GM12892 (cell line): Measurements from ENCODE around the gene SUSD2. TPM values are rescaled to one million over a fixed set of nuclear protein-coding genes. Genes with fewer than 3 reads are reported as not detected.
A peak's percentile ranks its signal among the peaks of the same experiment; 100 is the strongest.
"Not testable (repeated sequence)": the region's sequence is repeated elsewhere in the genome, so short reads cannot be mapped to it uniquely, and the experiment has no call there.

ENCODE experiments used
- DNase-seq: peaks from one replicate; pipeline ENCODE4 v3.0.0; 2011; ENCODE audit not compliant: insufficient read length
- FAIRE-seq: peaks from 2 replicates; lab custom pipeline; 2011; peaks lifted over from hg19 to GRCh38; lab: Jason Lieb, UNC
- POLR2A ChIP-seq: IDR thresholded peaks from 2 replicates; pipeline ENCODE4 v1.6.1; 2011; ENCODE audit warnings: low read depth, low read length, control low read depth
- POLR2AphosphoS5 ChIP-seq: IDR thresholded peaks from 2 replicates; pipeline ENCODE4 v1.6.1; 2011; ENCODE audit warnings: low read depth, low read length, control low read depth
- TAF1 ChIP-seq: IDR thresholded peaks from 2 replicates; pipeline ENCODE4 v1.6.1; 2011; ENCODE audit warnings: low read depth, mild to moderate bottlenecking, control low read depth, low read length, borderline replicate concordance
- polyA plus RNA-seq: library from polyadenylated mRNA; unstranded; fragments of >200 nt; gene quantifications from one replicate; pipeline ENCODE4 v1.2.1, GENCODE V29; 2012; ENCODE audit warnings: missing spikeins, inconsistent platforms; ENCODE audit not compliant: missing spikeins

SUSD2 gene, protein sequence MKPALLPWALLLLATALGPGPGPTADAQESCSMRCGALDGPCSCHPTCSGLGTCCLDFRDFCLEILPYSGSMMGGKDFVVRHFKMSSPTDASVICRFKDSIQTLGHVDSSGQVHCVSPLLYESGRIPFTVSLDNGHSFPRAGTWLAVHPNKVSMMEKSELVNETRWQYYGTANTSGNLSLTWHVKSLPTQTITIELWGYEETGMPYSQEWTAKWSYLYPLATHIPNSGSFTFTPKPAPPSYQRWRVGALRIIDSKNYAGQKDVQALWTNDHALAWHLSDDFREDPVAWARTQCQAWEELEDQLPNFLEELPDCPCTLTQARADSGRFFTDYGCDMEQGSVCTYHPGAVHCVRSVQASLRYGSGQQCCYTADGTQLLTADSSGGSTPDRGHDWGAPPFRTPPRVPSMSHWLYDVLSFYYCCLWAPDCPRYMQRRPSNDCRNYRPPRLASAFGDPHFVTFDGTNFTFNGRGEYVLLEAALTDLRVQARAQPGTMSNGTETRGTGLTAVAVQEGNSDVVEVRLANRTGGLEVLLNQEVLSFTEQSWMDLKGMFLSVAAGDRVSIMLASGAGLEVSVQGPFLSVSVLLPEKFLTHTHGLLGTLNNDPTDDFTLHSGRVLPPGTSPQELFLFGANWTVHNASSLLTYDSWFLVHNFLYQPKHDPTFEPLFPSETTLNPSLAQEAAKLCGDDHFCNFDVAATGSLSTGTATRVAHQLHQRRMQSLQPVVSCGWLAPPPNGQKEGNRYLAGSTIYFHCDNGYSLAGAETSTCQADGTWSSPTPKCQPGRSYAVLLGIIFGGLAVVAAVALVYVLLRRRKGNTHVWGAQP
- polyA plus RNA-seq = not detected

DNA sequence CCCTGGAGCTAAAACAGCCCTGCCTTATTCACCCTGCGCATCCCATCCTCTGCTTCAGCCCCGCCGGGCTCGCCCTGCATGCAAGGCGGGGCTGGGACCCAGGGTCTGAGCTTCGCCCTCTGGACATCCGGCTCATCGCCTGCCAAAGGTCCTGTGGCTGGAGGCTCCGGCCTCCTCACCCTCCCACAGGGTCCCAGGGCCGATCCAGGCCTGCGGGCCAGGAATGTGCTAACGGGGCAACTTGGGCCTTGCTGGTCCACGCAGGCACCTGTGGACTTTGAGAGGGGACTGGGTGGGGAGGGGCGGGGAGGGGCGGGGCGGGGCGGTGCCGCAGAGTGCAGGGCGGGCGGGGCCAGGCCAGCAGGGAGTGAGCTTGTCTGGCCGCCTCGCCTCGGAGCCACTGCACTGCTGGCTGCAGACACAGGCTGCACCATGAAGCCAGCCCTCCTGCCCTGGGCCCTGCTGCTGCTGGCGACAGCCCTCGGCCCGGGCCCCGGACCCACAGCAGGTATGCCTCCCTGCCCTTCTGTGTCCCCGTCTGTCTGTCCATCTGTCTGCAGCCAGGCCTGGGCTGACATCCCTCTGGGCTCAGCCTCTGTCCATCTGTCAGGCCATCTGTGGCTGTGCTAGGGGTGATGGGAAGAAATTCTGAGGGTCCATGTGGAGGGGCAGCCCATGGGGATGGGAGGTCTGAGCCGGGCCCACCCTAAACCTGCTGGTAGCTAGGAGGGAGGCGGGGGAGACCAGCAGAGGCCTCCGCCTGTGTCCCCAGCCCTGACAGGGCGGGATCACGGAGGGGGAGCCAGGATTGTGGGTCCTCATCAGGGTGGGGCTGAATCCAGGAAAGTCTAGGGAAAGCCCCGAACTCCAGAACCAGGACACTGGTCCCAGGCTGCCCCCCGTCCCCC lies at the start of gene SUSD2:
Gene SUSD2, plus strand, starts transcription at position 400 of the 908 bp plus-strand sequence. Its CDS starts 33 bp downstream, at position 433.
- no peak for DNase-seq
- FAIRE-seq = no peak
- TF ChIP-seq POLR2A (no peak), POLR2AphosphoS5 (no peak), TAF1 (no peak)

DNA sequence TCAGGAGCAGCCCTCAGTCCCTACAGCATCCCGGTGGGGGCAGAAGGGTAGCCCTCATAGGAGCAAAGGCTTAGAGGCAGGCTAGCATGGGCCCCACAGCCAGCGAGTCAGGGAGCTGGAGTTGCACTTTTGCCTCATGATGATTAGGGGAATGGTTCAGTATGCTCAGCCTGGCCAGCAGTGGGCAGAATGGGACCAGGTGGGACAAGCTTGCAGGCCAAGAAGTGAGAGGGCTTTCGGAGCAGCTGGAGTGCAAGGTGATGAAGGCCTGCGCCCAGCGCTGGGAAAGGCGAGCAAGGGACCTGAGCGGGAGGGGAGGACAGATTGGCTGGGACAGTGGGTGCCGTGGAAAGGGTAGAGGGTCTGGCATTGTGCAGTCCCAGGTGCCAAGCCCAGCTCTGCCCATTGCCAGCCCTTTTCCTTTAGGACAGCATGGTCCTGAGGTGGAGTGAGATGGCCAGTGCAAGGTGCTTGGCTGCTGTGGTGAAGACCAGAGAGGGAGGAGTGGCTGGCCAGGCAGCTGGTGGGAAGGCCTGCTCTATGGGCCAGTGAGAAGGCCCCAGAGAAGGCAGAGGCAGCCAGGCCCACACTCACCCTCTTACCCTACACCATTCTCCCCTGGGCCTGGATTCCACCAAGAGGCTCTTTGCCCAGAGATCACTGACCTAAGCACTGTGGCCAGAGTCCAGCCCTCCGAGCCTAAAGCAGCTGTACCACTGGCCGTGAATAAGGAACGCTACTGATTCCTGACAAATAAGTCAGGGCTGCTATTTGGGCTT lies 47.9 kb upstream of the SUSD2 start:
- TF ChIP-seq POLR2A = no peak
- no peak for TF ChIP-seq POLR2AphosphoS5
- TF ChIP-seq TAF1 = no peak
- FAIRE-seq (no peak), DNase-seq (no peak)

DNA sequence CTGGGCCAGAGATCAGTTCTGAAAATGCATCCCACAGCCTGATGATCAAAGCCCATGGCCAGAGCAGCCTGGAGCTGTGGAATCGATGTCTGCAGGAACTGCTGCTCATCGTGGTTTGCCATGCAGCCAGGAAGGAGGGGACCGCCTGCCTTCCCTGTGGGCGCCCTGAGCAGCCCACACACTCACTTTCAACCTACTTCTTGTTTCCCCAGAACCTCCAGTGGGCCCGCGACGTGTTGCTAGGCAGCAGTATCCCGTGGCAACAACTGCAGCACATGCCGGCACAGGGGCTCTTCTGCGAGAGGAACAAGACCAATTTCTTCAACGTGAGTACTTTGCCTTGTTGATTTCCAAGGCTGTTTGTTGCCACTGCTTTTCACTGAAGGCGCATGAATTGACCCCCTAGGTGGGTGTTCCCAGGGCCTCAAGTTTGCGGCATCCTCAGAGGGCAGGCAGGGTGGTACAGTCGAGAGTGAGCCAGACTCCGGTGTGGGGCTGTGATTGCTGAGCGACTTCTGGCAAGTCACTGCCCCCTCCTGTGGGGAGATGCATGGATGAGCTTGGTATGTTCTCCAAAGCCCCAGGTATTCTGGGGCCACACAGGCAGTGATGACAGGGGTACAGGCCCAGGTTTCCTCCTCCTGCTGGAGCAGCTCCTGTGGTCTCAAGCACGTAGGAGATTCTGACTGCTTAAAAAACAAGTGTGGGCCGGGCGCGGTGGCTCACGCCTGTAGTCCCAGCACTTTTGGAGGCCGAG lies 47.0 kb upstream of the SUSD2 start:
- TF ChIP-seq POLR2AphosphoS5 (no peak), POLR2A (no peak), TAF1 (no peak)
- FAIRE-seq (no peak), DNase-seq (no peak)

DNA sequence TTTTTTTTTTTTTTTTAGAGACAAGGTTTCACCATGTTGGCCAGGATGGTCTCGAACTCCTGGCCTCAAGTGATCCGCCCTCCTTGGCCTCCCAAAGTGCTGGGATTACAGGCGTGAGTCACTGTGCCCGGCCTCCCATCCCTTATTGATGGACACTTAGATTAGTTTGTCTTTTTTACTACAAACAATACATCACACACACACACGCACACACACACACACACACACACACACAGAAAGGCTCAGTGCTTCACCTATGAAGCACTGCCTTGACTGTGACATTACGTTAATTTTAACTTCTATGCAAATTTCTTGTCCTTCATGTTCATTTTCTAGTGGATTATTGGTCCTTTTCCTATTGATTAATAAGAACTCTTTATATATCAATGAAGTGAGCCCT lies 44.8 kb upstream of the SUSD2 start:
- not testable (repeated sequence) for DNase-seq, FAIRE-seq

DNA sequence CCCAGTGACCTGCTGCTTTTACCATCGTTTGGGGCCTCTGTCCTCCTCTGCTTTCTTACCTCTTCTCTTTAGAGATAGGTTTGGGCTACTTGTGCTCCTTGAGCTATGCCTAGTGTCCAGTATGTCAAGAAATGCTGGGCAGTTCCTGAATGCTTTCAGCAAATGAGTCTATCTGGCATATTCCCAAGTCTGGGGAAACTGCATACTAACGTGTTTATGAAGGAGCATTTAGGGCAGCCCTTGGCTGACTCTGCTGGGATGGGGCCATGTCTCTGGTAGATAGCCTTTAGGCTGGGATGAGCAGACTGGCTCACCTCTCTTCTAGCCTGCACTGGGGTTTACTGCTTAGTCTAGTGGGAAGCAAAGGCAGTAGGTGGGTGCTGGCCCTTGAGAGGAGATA lies 43.7 kb upstream of the SUSD2 start:
- DNase-seq (no peak), FAIRE-seq (no peak)
- TF ChIP-seq POLR2AphosphoS5 (no peak), POLR2A (no peak), TAF1 (no peak)

DNA sequence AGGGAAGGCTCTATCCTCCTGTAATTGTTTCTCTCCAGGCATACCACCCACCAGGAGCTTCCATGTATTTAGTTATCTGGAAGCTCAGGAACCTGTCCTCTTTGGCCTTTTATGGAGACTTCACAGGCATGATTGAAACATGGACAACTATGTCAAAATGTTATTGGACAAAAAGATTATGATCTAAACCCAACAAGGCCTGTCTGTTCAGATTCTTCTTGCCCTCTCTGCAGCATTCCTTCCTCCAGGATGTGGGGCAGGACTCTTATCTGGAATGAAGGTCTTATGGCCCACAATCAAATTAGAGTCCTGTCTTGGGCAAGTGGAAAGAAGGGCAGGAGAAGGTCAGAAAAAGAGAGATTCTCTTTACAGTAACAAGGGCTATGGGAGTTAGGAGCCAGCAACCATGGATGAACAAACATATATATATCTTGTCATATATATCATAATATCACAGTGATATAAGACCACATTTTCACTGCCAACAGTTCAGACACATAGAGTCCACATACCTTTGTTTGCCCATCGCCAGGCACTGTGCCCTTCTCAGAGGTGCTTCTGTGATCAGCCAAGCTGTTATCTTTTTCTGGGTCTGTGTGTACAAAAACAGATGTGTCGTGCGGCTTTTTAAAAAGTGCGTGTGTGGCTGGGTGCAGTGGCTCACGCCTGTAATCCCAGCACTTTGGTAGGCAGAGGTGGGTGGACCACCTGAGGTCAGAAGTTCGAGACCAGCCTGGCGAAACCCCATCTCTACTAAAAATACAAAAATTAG lies 42.5 kb upstream of the SUSD2 start:
- DNase-seq (no peak), FAIRE-seq (no peak)
- TF ChIP-seq TAF1 = no peak
- no peak for TF ChIP-seq POLR2AphosphoS5
- no peak for TF ChIP-seq POLR2A

DNA sequence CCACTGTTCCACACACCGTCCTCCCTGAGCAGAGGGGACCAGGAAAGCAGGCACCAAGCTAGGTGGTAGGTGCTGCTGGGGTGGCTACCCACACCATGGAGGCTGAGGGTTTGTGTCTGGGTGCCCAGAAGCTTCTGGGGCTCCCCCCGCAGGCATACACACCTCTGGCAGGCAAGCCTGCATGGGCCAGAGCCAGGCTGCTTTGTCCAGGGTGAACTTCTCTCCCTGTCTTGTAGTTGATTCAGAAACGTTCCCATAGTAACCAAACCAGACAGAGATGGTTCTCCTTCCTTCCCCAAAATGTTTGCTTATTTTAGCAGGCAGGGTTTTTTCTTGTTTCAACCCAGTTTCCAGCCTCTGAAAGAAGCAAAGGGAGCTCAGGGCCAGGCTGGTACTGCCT lies 40.9 kb upstream of the SUSD2 start:
- no peak for DNase-seq
- TF ChIP-seq POLR2A (no peak), TAF1 (no peak), POLR2AphosphoS5 (no peak)
- no peak for FAIRE-seq

DNA sequence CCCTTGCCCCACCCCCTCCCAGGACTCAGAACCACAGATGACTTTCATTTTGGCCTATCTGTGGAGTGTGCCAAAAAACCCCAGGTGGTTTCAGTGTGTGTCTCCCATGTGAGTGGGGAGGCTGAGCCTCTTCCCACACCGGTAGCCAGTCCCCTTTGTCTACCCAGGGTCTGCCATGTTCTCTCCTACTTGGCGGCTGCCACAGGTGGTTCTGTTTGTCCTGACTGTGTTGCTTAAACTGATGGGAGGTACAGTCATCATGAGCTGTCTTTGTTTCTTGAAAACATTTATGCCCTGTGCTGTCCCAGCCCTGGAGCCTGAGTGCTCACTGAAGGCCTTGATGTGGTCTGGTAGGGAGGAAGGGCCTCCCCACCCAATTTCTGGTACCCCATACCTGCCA lies 39.7 kb upstream of the SUSD2 start:
- DNase-seq (peak; percentile 61), FAIRE-seq (peak; percentile 77)
- TF ChIP-seq TAF1 (no peak), POLR2A (no peak), POLR2AphosphoS5 (no peak)

DNA sequence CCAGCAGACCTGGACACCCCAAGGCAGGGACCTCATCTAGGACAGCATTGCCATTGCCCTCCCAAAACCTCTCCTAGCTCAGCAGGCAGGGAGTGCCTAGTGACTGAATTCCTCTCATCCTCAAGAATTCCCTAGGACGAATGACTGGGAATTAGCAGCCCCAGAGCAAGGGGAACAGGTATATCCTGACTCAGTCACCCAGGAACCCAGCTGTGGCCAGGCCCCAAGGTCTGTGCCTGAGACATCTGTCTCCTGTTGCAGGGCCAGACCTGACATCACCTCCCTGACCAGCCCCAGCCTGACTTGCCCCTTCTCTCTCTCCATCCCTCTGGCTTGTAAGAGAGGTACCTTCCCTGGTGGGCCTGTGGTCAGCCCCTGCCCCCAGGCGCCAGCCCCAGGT lies 39.0 kb upstream of the SUSD2 start:
- no peak for FAIRE-seq
- TF ChIP-seq TAF1 = no peak
- no peak for TF ChIP-seq POLR2AphosphoS5
- no peak for TF ChIP-seq POLR2A
- no peak for DNase-seq

DNA sequence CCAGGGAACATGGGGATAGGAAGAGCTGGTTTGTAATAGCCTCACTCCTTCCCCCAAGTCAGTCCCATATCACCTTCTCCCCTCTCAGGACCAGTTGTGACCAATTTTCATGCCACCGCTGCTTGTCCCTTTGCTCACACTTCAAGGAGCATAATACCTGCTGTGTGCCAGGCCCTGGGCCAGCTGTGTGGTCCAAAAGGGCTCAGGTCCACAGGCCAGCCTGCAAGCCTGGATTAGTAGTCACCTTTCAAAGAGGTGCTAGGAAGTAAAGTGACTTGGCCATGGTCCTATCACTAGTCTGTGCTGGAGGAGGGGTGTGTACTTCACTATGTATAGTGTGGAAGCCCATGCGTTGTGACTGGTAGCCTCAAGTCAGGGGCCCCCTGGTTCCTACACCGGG lies 38.5 kb upstream of the SUSD2 start:
- no peak for FAIRE-seq

More for the DNA sequence above, 38.5 kb upstream of the SUSD2 start:
- TF ChIP-seq TAF1 (no peak), POLR2AphosphoS5 (no peak), POLR2A (no peak)
- DNase-seq = no peak
